Chondrocyte (in vitro differentiated cells): ENCODE results near the gene ACSL6. TPM values are rescaled to one million over a fixed set of nuclear protein-coding genes. Genes with fewer than 3 reads are reported as not detected.

ENCODE experiments used
- DNase-seq: peaks from one replicate; pipeline ENCODE4 v3.0.0; 2021; ENCODE audit warnings: mixed read lengths, low spot score
- H3K27ac Mint-ChIP-seq: one replicate; pipeline ENCODE4 v1.8.0; 2021; ENCODE audit warnings: mild to moderate bottlenecking, moderate library complexity, mixed read lengths; ENCODE audit not compliant: unreplicated experiment
- H3K27me3 Mint-ChIP-seq: 2 replicates; pipeline ENCODE4 v1.8.0; 2021; ENCODE audit warnings: low read depth, mixed read lengths
- H3K36me3 Mint-ChIP-seq: 2 replicates; pipeline ENCODE4 v1.8.0; 2021; ENCODE audit warnings: low read depth, mixed read lengths
- H3K4me1 Mint-ChIP-seq: 2 replicates; pipeline ENCODE4 v1.8.0; 2021; ENCODE audit warnings: low read depth, mild to moderate bottlenecking, mixed read lengths
- H3K4me3 Mint-ChIP-seq: one replicate; pipeline ENCODE4 v1.8.0; 2021; ENCODE audit warnings: mild to moderate bottlenecking, moderate library complexity, mixed read lengths; ENCODE audit not compliant: unreplicated experiment
- H3K9me3 Mint-ChIP-seq: 2 replicates; pipeline ENCODE4 v1.8.0; 2021; ENCODE audit warnings: low read depth, mixed read lengths
- CTCF ChIP-seq: fragments of 200-600 bp; sonication (generic); IDR thresholded peaks from 2 replicates; pipeline ENCODE4 v1.5.0; 2021; ENCODE audit warnings: antibody characterized with exemption, mild to moderate bottlenecking, moderate library complexity
- total RNA-seq: library from RNA; stranded (reverse); gene quantifications from 3 replicates; pipeline ENCODE4 v1.2.1, GENCODE V29; 2021

ACSL6 gene
- total RNA-seq, 1 donor from 2014 or later = not detected

GRCh38 chr5:131974622-131974955 lies 36.9 kb downstream of the ACSL6 start:
- Mint-ChIP-seq H3K27me3 (peaks cover 7% of the 10 kb centered on the region), H3K4me1 (no peaks in the 10 kb centered on the region), H3K27ac (no peak overlapping the region), H3K9me3 (no peaks in the 10 kb centered on the region), H3K36me3 (no peaks in the 10 kb centered on the region), H3K4me3 (no peak overlapping the region)
- DNase-seq = no peak
- no peak for TF ChIP-seq CTCF

GRCh38 chr5:131974016-131974415 lies 37.4 kb downstream of the ACSL6 start:
- TF ChIP-seq CTCF = no peak
- Mint-ChIP-seq H3K27me3 (peaks cover 5% of the 10 kb centered on the region), H3K27ac (no peak overlapping the region), H3K9me3 (no peaks in the 10 kb centered on the region), H3K36me3 (no peaks in the 10 kb centered on the region), H3K4me1 (no peaks in the 10 kb centered on the region), H3K4me3 (no peak overlapping the region)
- no peak for DNase-seq

- peaks cover 4% of the 10 kb centered on the region for H3K27me3 Mint-ChIP-seq
- H3K36me3 Mint-ChIP-seq = no peaks in the 10 kb centered on the region
- DNase-seq = no peak
- no peak overlapping the region for H3K27ac Mint-ChIP-seq
- H3K9me3 Mint-ChIP-seq = no peaks in the 10 kb centered on the region
- no peak for TF ChIP-seq CTCF
- no peaks in the 10 kb centered on the region for H3K4me1 Mint-ChIP-seq
- no peak overlapping the region for H3K4me3 Mint-ChIP-seq
These were observed 38.3 kb downstream of the ACSL6 start for GRCh38 chr5:131973089-131973712.

- Mint-ChIP-seq H3K4me3 (no peak overlapping the region), H3K27me3 (peaks cover 13% of the 10 kb centered on the region), H3K9me3 (no peaks in the 10 kb centered on the region), H3K4me1 (no peaks in the 10 kb centered on the region), H3K36me3 (no peaks in the 10 kb centered on the region), H3K27ac (no peak overlapping the region)
- TF ChIP-seq CTCF = no peak
- DNase-seq = no peak
These were observed 43.0 kb downstream of the ACSL6 start for GRCh38 chr5:131968396-131968954.

- no peak for DNase-seq
- Mint-ChIP-seq H3K4me3 (no peak overlapping the region), H3K27ac (no peak overlapping the region), H3K27me3 (peaks cover 13% of the 10 kb centered on the region), H3K36me3 (no peaks in the 10 kb centered on the region), H3K4me1 (no peaks in the 10 kb centered on the region), H3K9me3 (no peaks in the 10 kb centered on the region)
- TF ChIP-seq CTCF = no peak
These were observed 44.9 kb downstream of the ACSL6 start for GRCh38 chr5:131966551-131966950.
